Stimulated activated CD8-positive, alpha-beta memory T cell treated with anti-CD3 and anti-CD28 coated beads, Interleukin-7, amount 100 ng/mL, for 48 hours (primary cell): ENCODE data around the gene POT1.

Experiments
- DNase-seq, 2 donors: peaks; one replicate each; pipeline ENCODE4 v3.0.0-alpha.2; 2020; ENCODE audit warnings: low read depth in 1 of 2; ENCODE audit errors: extremely low read depth in 1 of 2

POT1 gene

GRCh38 chr7:124914298-124914697 is 15.3 kb downstream of the POT1 start:
- DNase-seq, result no peak

GRCh38 chr7:124912972-124913371 is 16.7 kb downstream of the POT1 start:
- DNase-seq, result no peak

GRCh38 chr7:124909808-124910207 is 19.8 kb downstream of the POT1 start:
- DNase-seq, result no peak

- no peak for DNase-seq
Observed at GRCh38 chr7:124908259-124908658, 21.4 kb downstream of the POT1 start.

GRCh38 chr7:124907490-124907889 is 22.1 kb downstream of the POT1 start:
- DNase-seq, result no peak

GRCh38 chr7:124898531-124898930 is 31.1 kb downstream of the POT1 start:
- no peak for DNase-seq

- DNase-seq, result no peak
Observed at GRCh38 chr7:124896001-124896400, 33.6 kb downstream of the POT1 start.

- DNase-seq, result no peak
Observed at GRCh38 chr7:124893140-124893827, 36.3 kb downstream of the POT1 start.

- DNase-seq, result no peak
Observed at GRCh38 chr7:124887247-124887646, 42.4 kb downstream of the POT1 start.

GRCh38 chr7:124881981-124882380 is 47.6 kb downstream of the POT1 start:
- DNase-seq, result no peak

- DNase-seq, result no peak
Observed at GRCh38 chr7:124879771-124880170, 49.9 kb downstream of the POT1 start.

- no peak for DNase-seq
Observed at GRCh38 chr7:124879103-124879502, 50.5 kb downstream of the POT1 start.

GRCh38 chr7:124874644-124875163 is 54.9 kb downstream of the POT1 start:
- DNase-seq, result no peak

GRCh38 chr7:124857672-124858235 is 71.9 kb downstream of the POT1 start:
- DNase-seq, result no peak

- no peak for DNase-seq
Observed at GRCh38 chr7:124856299-124856888, 73.2 kb downstream of the POT1 start.

- DNase-seq, result no peak
Observed at GRCh38 chr7:124843336-124843735, 86.3 kb downstream of the POT1 start.

GRCh38 chr7:124840435-124840834 is 89.2 kb downstream of the POT1 start:
- DNase-seq, result no peak

- no peak for DNase-seq
Observed at GRCh38 chr7:124839687-124840086, 89.9 kb downstream of the POT1 start.

- no peak for DNase-seq
Observed at GRCh38 chr7:124836173-124836572, 93.5 kb downstream of the POT1 start.

- DNase-seq, result no peak
Observed at GRCh38 chr7:124818807-124819206, 110.8 kb downstream of the POT1 start.

GRCh38 chr7:124813994-124814798 is 115.4 kb downstream of the POT1 start:
- DNase-seq, result no peak
